GM12878 (cell line): Measurements from ENCODE around the gene NTM. TPM values are rescaled to one million over a fixed set of nuclear protein-coding genes. Genes with fewer than 3 reads are reported as not detected.

ENCODE experiments used
- ATAC-seq: fragments of 200-7000 bp; cut with Tn5 transposase; 3 replicates; pipeline ENCODE4 v1.9.1; 2020; ENCODE audit warnings: mild to moderate bottlenecking, moderate library complexity
- BruUV-seq: library from RNA; stranded (reverse); fragments of 400-500 nt; replicated peaks from 2 replicates; lab custom pipeline; 2021; lab: Mats Ljungman, UMichigan
- CTCF ChIA-PET: fragments of 300-600 bp; sonication (Branson Sonifier 250); formaldehyde crosslinking; extraction: SDS; loops from one replicate; lab custom pipeline; 2021; ENCODE audit warnings: inconsistent platforms; lab: Yijun Ruan, JAX
- POLR2A ChIA-PET: fragments of 350-600 bp; formaldehyde crosslinking; extraction: SDS; loops from one replicate; lab custom pipeline; 2021; ENCODE audit warnings: inconsistent platforms; lab: Charles Lee
- RAD21 ChIA-PET: fragments of 300-600 bp; sonication (Branson Sonifier 250); formaldehyde crosslinking; loops from one replicate; lab custom pipeline; 2023; ENCODE audit warnings: antibody characterized with exemption; ENCODE audit not compliant: unreplicated experiment; lab: Charles Lee
- SMC1A ChIA-PET: fragments of 300-600 bp; sonication (Branson Sonifier 250); formaldehyde crosslinking; loops from one replicate; lab custom pipeline; 2023; ENCODE audit not compliant: unreplicated experiment, uncharacterized antibody; lab: Charles Lee
- DNase-seq: peaks from one replicate; pipeline ENCODE4 v3.0.0-alpha.2; 2011; ENCODE audit warnings: low read depth, low spot score
- FAIRE-seq: peaks from 3 replicates; lab custom pipeline; 2011; peaks lifted over from hg19 to GRCh38; lab: Jason Lieb, UNC
- H2AFZ ChIP-seq: 2 replicates; pipeline ENCODE4 v1.6.0; 2011; ENCODE audit warnings: low read depth, low read length, control low read depth; ENCODE audit not compliant: control insufficient read depth
- H3K27ac ChIP-seq: 2 replicates; pipeline ENCODE4 v1.5.1; 2011; ENCODE audit warnings: control low read depth; ENCODE audit not compliant: control insufficient read depth, insufficient read depth
- H3K27me3 ChIP-seq, 2 experiments: replicated peaks in 1 of 2; 2 replicates each; pipeline versions ENCODE4 v1.6.0 to v1.6.1; 2011; ENCODE audit warnings: low read length in 1 of 2; ENCODE audit not compliant: control insufficient read depth in 2 of 2, insufficient read depth in 2 of 2
- H3K36me3 ChIP-seq, 2 experiments: 2 replicates each; pipeline ENCODE4 v1.5.1; 2011; ENCODE audit warnings: low read length in 1 of 2; ENCODE audit not compliant: control insufficient read depth in 2 of 2, insufficient read depth in 2 of 2
- H3K4me1 ChIP-seq: 2 replicates; pipeline ENCODE4 v1.6.1; 2011; ENCODE audit warnings: mild to moderate bottlenecking, low read length, moderate library complexity, mixed read lengths; ENCODE audit not compliant: control insufficient read depth, insufficient read depth
- H3K4me2 ChIP-seq: 2 replicates; pipeline ENCODE4 v1.6.0; 2011; ENCODE audit warnings: control low read depth; ENCODE audit not compliant: control insufficient read depth, insufficient read depth
- H3K4me3 ChIP-seq: fragments of 200-600 bp; sonication (generic); 2 replicates; pipeline ENCODE4 v1.5.1; 2016
- H3K79me2 ChIP-seq: 2 replicates; pipeline ENCODE4 v1.6.0; 2011; ENCODE audit warnings: low read length; ENCODE audit not compliant: control insufficient read depth, insufficient read depth
- H3K9ac ChIP-seq: 2 replicates; pipeline ENCODE4 v1.8.0; 2011; ENCODE audit warnings: low read length, control low read depth, mixed read lengths; ENCODE audit not compliant: control insufficient read depth, insufficient read depth
- H3K9me3 ChIP-seq: replicated peaks from 3 replicates; pipeline ENCODE4 v1.5.1; 2011; ENCODE audit warnings: mild to moderate bottlenecking, low read length; ENCODE audit not compliant: control insufficient read depth, insufficient read depth
- H4K20me1 ChIP-seq: 2 replicates; pipeline ENCODE4 v1.6.0; 2011; ENCODE audit not compliant: control insufficient read depth, insufficient read depth
- BRCA1 ChIP-seq: IDR thresholded peaks from 2 replicates; pipeline ENCODE4 v1.6.1; 2011; ENCODE audit warnings: low read depth, low read length, improper control_type of control experiment
- CBX5 ChIP-seq: sonication (generic); IDR thresholded peaks from 2 replicates; pipeline ENCODE4 v1.6.1; 2016; ENCODE audit warnings: low read depth, moderate library complexity, mild to moderate bottlenecking, inconsistent platforms
- EGR1 ChIP-seq, 2 experiments: IDR thresholded peaks; 1 replicate in 1 of 2; 2 replicates in 1 of 2; pipeline ENCODE4 v1.6.1; 2011 to 2012; ENCODE audit warnings: low read depth in 2 of 2, low read length in 2 of 2, borderline replicate concordance in 1 of 2, mild to moderate bottlenecking in 1 of 2, moderate library complexity in 1 of 2
- GABPA ChIP-seq: IDR thresholded peaks from 2 replicates; pipeline ENCODE4 v1.6.1; 2014; ENCODE audit warnings: antibody characterized with exemption, low read depth, mild to moderate bottlenecking, inconsistent platforms
- HCFC1 ChIP-seq: fragments of 150-350 bp; IDR thresholded peaks from 2 replicates; pipeline ENCODE4 v1.6.1; 2014; ENCODE audit warnings: low read length
- IKZF2 ChIP-seq, 2 experiments: fragments of 450-650 bp; IDR thresholded peaks; 2 replicates each; pipeline ENCODE4 v1.6.1; 2017; ENCODE audit warnings: mild to moderate bottlenecking in 2 of 2, moderate library complexity in 2 of 2
- KLF5 ChIP-seq: fragments of 450-650 bp; IDR thresholded peaks from 2 replicates; pipeline ENCODE4 v1.6.1; 2014; ENCODE audit warnings: mild to moderate bottlenecking; ENCODE audit not compliant: partially characterized antibody
- MEF2A ChIP-seq: IDR thresholded peaks from 2 replicates; pipeline ENCODE4 v1.6.1; 2011; ENCODE audit warnings: low read depth, mild to moderate bottlenecking, low read length, moderate library complexity; ENCODE audit not compliant: insufficient read depth
- SIX5 ChIP-seq: IDR thresholded peaks from 2 replicates; pipeline ENCODE4 v1.6.1; 2011; ENCODE audit warnings: mild to moderate bottlenecking, low read depth, low read length, moderate library complexity; ENCODE audit not compliant: severe bottlenecking
- SMARCA5 ChIP-seq: fragments of 450-650 bp; IDR thresholded peaks from 2 replicates; pipeline ENCODE4 v1.6.1; 2017; ENCODE audit warnings: mild to moderate bottlenecking
- SUPT20H ChIP-seq: IDR thresholded peaks from 2 replicates; pipeline ENCODE4 v1.6.1; 2011; ENCODE audit warnings: low read depth, mild to moderate bottlenecking, low read length, moderate library complexity, borderline replicate concordance; ENCODE audit not compliant: control insufficient read depth
- WGBS: methylation state at CpG from one replicate; pipeline ENCODE4 v1.1.6; 2016; ENCODE audit warnings: low lambda C conversion rate; ENCODE audit not compliant: insufficient replicate concordance, insufficient coverage; ENCODE audit errors: missing lambda C conversion rate; 5-methylcytosine and 5-hydroxymethylcytosine counted together
- in situ Hi-C: fragments of 300-500 bp; cut with MboI; formaldehyde crosslinking; loops from 9 replicates; pipeline ENCODE4 v1.14.3; 2018; ENCODE audit warnings: mixed read lengths
- intact Hi-C: fragments of 100-400 bp; cut with micrococcal nuclease; formaldehyde crosslinking; loops from one replicate; pipeline ENCODE4 v1.14.2; 2022; ENCODE audit not compliant: unreplicated experiment
- polyA plus RNA-seq, 11 experiments: library from polyadenylated mRNA; depleted of rRNA in 4 of 11; unstranded in 6 of 11; stranded (reverse) in 5 of 11; fragments of >200 nt; fragmentation: Nextera tagmentation in 4 of 11; fragmentation: Illumina TruSeq in 1 of 11; extraction: Ambion mirVana in 4 of 11; extraction: Trizol in 1 of 11; gene quantifications; 1 replicate in 1 of 11; 2 replicates in 10 of 11; pipeline versions ENCODE4 v1.2.1 to v1.2.3, GENCODE V29; 2011 to 2016; ENCODE audit warnings: inconsistent platforms in 2 of 11, missing spikeins in 2 of 11, low read depth in 1 of 11
- total RNA-seq, 4 experiments: library from RNA; depleted of rRNA in 3 of 4; stranded (reverse); fragments of >200 nt in 3 of 4; fragmentation: Illumina TruSeq in 1 of 4; extraction: Trizol in 1 of 4; gene quantifications; 2 replicates each; pipeline versions ENCODE4 v1.2.1 to v1.2.3, GENCODE V29; 2013 to 2021

The NTM gene
- total and polyA plus RNA-seq, 10 of the 15 experiments (the other 5 are each of a cell fraction or from before 2014, with no cell fraction given): not detected

DNA sequence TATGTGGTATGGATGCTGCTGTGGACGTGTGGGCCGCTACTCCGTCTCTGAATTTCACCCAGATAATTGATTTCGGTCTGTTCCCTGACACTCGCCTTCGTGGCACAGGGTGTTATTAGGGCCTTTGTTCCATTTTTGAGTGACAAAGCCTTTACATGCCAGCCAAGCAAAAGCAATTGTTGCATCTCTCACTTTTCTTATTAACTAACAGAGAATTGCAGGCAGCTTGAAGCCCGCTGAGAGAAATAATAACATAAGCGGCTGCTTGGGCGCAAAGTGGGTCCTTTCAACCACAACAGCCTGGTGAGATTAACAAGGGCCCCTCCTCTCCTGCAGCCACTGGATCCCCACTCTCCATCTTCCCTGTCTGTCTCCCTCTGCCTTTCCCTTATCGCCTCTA is 449.4 kb downstream of the NTM start:
- ChIA-PET CTCF (no interaction called here), RAD21 (no interaction called here), SMC1A (no interaction called here), POLR2A (no interaction called here)
- no peak for DNase-seq
- Histone ChIP-seq H3K9ac (no peak overlapping the region), H3K9me3 (no peaks in the 10 kb centered on the region), H3K4me2 (no peak overlapping the region), H4K20me1 (no peaks in the 10 kb centered on the region), H3K27ac (no peak overlapping the region), H3K4me3 (no peak overlapping the region), H3K79me2 (no peaks in the 10 kb centered on the region), H3K36me3 (no peaks in the 10 kb centered on the region), H2AFZ (no peak overlapping the region), H3K27me3 (peaks cover 2 to 6% of the 10 kb centered on the region in 2 experiments; a peak in 3 of 4 replicates), H3K4me1 (no peaks in the 10 kb centered on the region)
- WGBS: 35% methylated on average over 10 of the region's 10 CpGs
- TF ChIP-seq SUPT20H (no peak), GABPA (no peak), IKZF2 (IDR thresholded peaks at IDR 0.05) (no peak)
- no TSS peak for BruUV-seq
- in situ Hi-C loops (no loop called here), intact Hi-C loops (no loop called here)
- no peak for ATAC-seq
- FAIRE-seq: no peak

DNA sequence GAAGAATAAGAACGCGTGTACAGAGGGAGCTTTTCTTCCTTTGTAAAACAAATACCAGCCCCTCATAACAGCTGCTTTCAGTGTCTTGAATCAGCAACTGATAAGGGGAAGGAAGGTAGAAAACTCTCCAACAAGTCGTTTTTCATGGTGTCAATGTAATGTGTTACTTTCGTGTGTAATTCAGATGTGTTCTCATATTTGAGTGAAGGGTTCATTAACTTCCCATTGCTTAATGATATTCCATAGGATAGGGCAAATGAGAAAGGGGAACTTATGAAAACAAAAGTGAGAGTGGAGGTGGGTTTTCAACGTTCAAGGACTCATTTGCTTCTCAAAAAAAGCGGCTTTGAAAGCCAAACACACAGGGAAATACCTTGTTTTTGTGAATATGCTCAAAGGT is 452.1 kb downstream of the NTM start:
- DNase-seq (no peak), ATAC-seq (no peak), FAIRE-seq (no peak)
- ChIA-PET CTCF (no interaction called here), RAD21 (no interaction called here), POLR2A (no interaction called here), SMC1A (interaction anchor here (0.6 kb wide), 1 partner anchor 982 kb away, joined by 3 read pairs; no protein-coding TSS in a partner anchor)
- no TSS peak for BruUV-seq
- no peaks in the 10 kb centered on the region for H3K79me2 ChIP-seq
- 13% methylated on average over 6 of the region's 6 CpGs for WGBS
- H3K9ac ChIP-seq: no peak overlapping the region
- in situ Hi-C loops: no loop called here
- H3K36me3 ChIP-seq: no peaks in the 10 kb centered on the region
- H2AFZ ChIP-seq: no peak overlapping the region
- no peak overlapping the region for H3K27ac ChIP-seq
- no peak overlapping the region for H3K4me3 ChIP-seq
- TF ChIP-seq CBX5 (no peak), HCFC1 (no peak), SIX5 (no peak), SUPT20H (no peak), SMARCA5 (no peak), BRCA1 (no peak), MEF2A (no peak), KLF5 (no peak), EGR1 (IDR thresholded peaks at IDR 0.05; ENCODE audit: borderline replicate concordance in 1 of 2, low read depth in 2 of 2, low read length in 2 of 2) (no peak)
- H3K4me1 ChIP-seq: no peaks in the 10 kb centered on the region
- H3K9me3 ChIP-seq: no peaks in the 10 kb centered on the region
- H3K4me2 ChIP-seq: no peak overlapping the region
- intact Hi-C loops: no loop called here
- no peaks in the 10 kb centered on the region for H4K20me1 ChIP-seq
- peaks cover 2 to 5% of the 10 kb centered on the region in 2 experiments; a peak in 3 of 4 replicates for H3K27me3 ChIP-seq
